Activated CD8-positive, alpha-beta memory T cell treated with anti-CD3 and anti-CD28 coated beads, Interleukin-2, amount 50 U/mL, for 1 hour (primary cell): ENCODE measurements around the gene PPM1B.
"Not testable (repeated sequence)": the region's sequence is repeated elsewhere in the genome, so short reads cannot be mapped to it uniquely, and the experiment has no call there.

ENCODE experiments used
- DNase-seq: peaks from one replicate; pipeline ENCODE4 v3.0.0-alpha.2; 2020; ENCODE audit errors: extremely low read depth

The PPM1B gene

GRCh38 chr2:44168681-44169154, at the start of gene PPM1B:
PPM1B (plus strand) TSS chr2:44168875; CDS start chr2:44201200, 32,325 bp downstream.
- peak; percentile 99 for DNase-seq

- no peak for DNase-seq
These were observed 48.8 kb upstream of the PPM1B start for GRCh38 chr2:44119878-44120277.

- DNase-seq: peak; percentile 4
These were observed 48.2 kb upstream of the PPM1B start for GRCh38 chr2:44120428-44120827.

- no peak for DNase-seq
These were observed 46.8 kb upstream of the PPM1B start for GRCh38 chr2:44121899-44122298.

GRCh38 chr2:44124500-44124899, 44.2 kb upstream of the PPM1B start:
- no peak for DNase-seq

- DNase-seq: no peak
These were observed 42.4 kb upstream of the PPM1B start for GRCh38 chr2:44126106-44126797.

GRCh38 chr2:44130441-44130840, 38.2 kb upstream of the PPM1B start:
- DNase-seq: no peak

GRCh38 chr2:44131177-44131576, 37.5 kb upstream of the PPM1B start:
- DNase-seq: no peak

GRCh38 chr2:44133602-44134001, 35.1 kb upstream of the PPM1B start:
- DNase-seq: not testable (repeated sequence)

GRCh38 chr2:44134848-44135247, 33.8 kb upstream of the PPM1B start:
- no peak for DNase-seq

GRCh38 chr2:44135296-44135695, 33.4 kb upstream of the PPM1B start:
- no peak for DNase-seq

GRCh38 chr2:44135771-44136170, 32.9 kb upstream of the PPM1B start:
- DNase-seq: no peak

GRCh38 chr2:44136252-44136651, 32.4 kb upstream of the PPM1B start:
- no peak for DNase-seq

GRCh38 chr2:44137048-44137447, 31.6 kb upstream of the PPM1B start:
- no peak for DNase-seq

GRCh38 chr2:44137872-44138551, 30.7 kb upstream of the PPM1B start:
- no peak for DNase-seq

- DNase-seq: no peak
These were observed 28.9 kb upstream of the PPM1B start for GRCh38 chr2:44139741-44140140.

GRCh38 chr2:44142306-44142705, 26.4 kb upstream of the PPM1B start:
- no peak for DNase-seq

- no peak for DNase-seq
These were observed 25.0 kb upstream of the PPM1B start for GRCh38 chr2:44143701-44144100.

- no peak for DNase-seq
These were observed 19.7 kb upstream of the PPM1B start for GRCh38 chr2:44148999-44149398.

GRCh38 chr2:44150473-44150872, 18.2 kb upstream of the PPM1B start:
- no peak for DNase-seq

GRCh38 chr2:44152865-44153669, 15.6 kb upstream of the PPM1B start:
- DNase-seq: no peak

GRCh38 chr2:44155666-44156446, 12.8 kb upstream of the PPM1B start:
- no peak for DNase-seq
